Mononuclear cell (primary cell): Measurements from ENCODE around the gene TRAPPC2L. TPM values are rescaled to one million over a fixed set of nuclear protein-coding genes. Genes with fewer than 3 reads are reported as not detected.
"Not testable (repeated sequence)": the region's sequence is repeated elsewhere in the genome, so short reads cannot be mapped to it uniquely, and the experiment has no call there.

Source experiments
- H3K27me3 ChIP-seq: 2 replicates; pipeline ENCODE4 v1.6.0; 2011; ENCODE audit warnings: low read length, control low read depth; ENCODE audit not compliant: insufficient read depth
- H3K4me1 ChIP-seq: 2 replicates; pipeline ENCODE4 v1.5.1; 2011; ENCODE audit warnings: mild to moderate bottlenecking, low read length, control low read depth; ENCODE audit not compliant: insufficient read depth
- H3K4me3 ChIP-seq: 2 replicates; pipeline ENCODE4 v1.5.1; 2011; ENCODE audit warnings: mild to moderate bottlenecking, low read length, moderate library complexity
- H3K9me3 ChIP-seq: 2 replicates; pipeline ENCODE4 v1.5.1; 2011; ENCODE audit warnings: low read depth, mild to moderate bottlenecking, control low read depth, low read length
- total RNA-seq: library from RNA; depleted of rRNA; stranded (reverse); fragments of >200 nt; gene quantifications from one replicate; pipeline ENCODE4 v1.2.3, GENCODE V29; 2012

The TRAPPC2L gene
- total RNA-seq, 1 donor = 24.0 TPM

- H3K9me3 ChIP-seq = no peaks in the 10 kb centered on the region
- H3K27me3 ChIP-seq = no peaks in the 10 kb centered on the region
- peaks cover 26% of the 10 kb centered on the region for H3K4me1 ChIP-seq
- no peak overlapping the region for H3K4me3 ChIP-seq
These were observed 41.7 kb upstream of the TRAPPC2L start for GRCh38 chr16:88815227-88815626.

DNA sequence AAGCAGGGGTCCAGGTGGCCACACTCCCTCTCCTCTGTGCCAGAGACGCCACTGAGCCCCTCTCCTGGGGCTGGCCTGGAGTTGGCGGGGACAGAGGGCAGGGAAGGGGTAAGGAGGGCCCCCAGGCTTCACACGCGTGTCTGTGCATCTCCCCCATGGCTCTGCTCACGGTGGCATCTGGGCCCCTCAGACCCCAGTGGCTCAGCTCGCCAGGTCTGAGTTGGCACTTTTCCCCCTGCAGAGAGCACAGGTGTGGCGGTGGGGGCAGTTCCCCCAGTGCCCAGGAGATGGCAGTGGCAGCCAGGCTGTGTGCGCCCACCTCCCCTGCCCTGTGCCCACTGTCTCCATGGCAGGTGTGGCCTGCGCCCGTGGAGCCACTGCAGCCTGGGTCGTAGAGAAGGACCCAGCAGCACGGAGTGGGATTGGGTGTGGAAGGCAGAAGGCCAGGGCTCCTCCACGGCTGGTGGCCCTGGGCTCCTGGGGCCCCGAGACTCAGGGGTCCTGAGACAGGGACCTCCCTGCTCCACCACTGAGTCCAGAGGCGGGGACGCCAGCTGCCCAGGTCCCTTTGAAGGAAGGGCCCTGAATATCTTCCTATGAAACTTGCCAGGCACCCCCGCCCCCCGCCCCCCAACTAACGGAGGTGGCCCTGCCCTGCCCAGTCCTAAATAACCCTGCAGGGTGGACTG is 40.9 kb upstream of the TRAPPC2L start:
- Histone ChIP-seq H3K27me3 (no peaks in the 10 kb centered on the region), H3K4me1 (peaks cover 18% of the 10 kb centered on the region), H3K4me3 (no peak overlapping the region), H3K9me3 (no peaks in the 10 kb centered on the region)

- no peaks in the 10 kb centered on the region for H3K9me3 ChIP-seq
- no peaks in the 10 kb centered on the region for H3K27me3 ChIP-seq
- peaks cover 13% of the 10 kb centered on the region for H3K4me1 ChIP-seq
- H3K4me3 ChIP-seq = no peak overlapping the region
These were observed 40.0 kb upstream of the TRAPPC2L start for GRCh38 chr16:88816736-88817535.

DNA sequence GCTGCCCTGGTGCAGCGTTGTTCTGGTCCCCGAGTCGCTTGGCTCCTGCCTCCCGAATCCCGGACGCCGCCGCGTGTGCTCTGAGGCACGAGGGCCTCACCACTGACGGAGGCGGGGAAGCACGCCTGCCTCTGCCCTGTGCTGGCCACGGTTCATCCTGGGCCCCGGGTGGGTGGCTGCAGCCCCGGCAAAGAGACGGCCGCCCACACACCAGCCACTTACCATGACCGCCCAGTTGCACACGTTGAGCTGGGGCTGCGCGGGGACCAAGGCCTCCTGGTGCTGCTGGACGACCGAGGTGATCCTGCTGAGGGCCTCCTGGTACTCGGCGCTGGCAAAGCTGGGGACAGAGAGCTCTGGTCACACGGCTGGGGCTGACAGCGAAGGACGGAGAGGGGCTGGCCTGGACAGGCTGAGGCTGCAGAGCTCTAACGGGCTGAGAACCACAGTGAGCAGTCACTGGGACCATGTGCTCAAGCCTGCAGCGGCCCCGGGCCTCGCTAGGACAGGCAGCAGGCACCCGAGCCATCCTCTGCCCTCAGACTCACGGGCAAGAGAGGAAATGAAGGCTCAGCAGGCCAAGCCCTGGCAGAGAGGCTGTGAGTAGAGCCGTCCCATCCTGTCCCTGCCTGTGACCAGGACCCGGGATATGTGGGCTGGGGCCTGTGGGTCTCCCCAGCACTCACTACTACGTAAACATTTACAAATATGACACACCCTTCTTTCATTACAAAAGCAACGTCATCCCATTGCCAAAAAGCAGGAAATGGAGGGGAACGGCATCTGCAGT is 38.9 kb upstream of the TRAPPC2L start:
- H3K4me1 ChIP-seq = peaks cover 2% of the 10 kb centered on the region
- no peak overlapping the region for H3K4me3 ChIP-seq
- no peaks in the 10 kb centered on the region for H3K27me3 ChIP-seq
- H3K9me3 ChIP-seq = no peaks in the 10 kb centered on the region

GRCh38 chr16:88818575-88818874 is 38.4 kb upstream of the TRAPPC2L start:
- no peaks in the 10 kb centered on the region for H3K4me1 ChIP-seq
- H3K27me3 ChIP-seq = no peaks in the 10 kb centered on the region
- H3K4me3 ChIP-seq = no peak overlapping the region
- H3K9me3 ChIP-seq = no peaks in the 10 kb centered on the region

GRCh38 chr16:88819126-88819525 is 37.8 kb upstream of the TRAPPC2L start:
- Histone ChIP-seq H3K4me3 (no peak overlapping the region), H3K4me1 (no peaks in the 10 kb centered on the region), H3K27me3 (no peaks in the 10 kb centered on the region), H3K9me3 (no peaks in the 10 kb centered on the region)

- Histone ChIP-seq H3K27me3 (no peaks in the 10 kb centered on the region), H3K4me1 (no peaks in the 10 kb centered on the region), H3K4me3 (no peak overlapping the region), H3K9me3 (no peaks in the 10 kb centered on the region)
These were observed 36.4 kb upstream of the TRAPPC2L start for GRCh38 chr16:88820385-88821025.

DNA sequence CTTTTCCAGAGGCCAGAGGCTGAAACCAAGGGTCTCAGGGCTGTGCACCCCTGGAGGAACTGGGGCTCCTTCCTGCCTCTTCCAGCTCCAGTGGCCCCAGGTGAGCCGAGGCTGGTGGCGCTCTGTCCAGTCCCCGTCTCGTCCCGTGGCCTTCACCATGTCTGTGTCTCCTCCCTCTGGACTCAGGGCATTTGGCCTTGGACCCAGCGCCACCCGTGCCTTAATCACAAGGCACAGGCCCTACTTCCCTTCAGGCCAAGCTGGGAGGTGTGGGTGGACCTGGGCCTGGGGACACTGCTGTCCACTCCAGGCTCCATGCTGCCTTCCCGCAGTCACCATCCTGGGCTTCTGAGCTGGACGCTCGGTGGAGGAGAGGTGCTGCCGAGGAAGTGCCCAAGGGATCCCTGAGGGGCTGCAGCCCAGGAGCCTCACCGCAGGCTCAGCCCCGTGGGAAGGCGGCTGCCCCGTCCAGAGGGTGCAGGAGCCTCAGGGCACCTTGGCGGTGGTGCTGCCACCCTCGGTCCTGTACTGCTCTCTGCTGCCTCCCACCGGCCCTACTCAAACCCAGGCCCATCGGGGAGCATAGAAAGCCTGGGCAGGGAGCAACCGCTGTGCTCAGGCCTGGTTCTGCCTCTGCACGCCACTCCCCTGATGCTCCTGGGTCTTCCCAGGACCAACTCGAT is 35.6 kb upstream of the TRAPPC2L start:
- Histone ChIP-seq H3K4me3 (no peak overlapping the region), H3K4me1 (no peaks in the 10 kb centered on the region), H3K27me3 (no peaks in the 10 kb centered on the region), H3K9me3 (no peaks in the 10 kb centered on the region)

DNA sequence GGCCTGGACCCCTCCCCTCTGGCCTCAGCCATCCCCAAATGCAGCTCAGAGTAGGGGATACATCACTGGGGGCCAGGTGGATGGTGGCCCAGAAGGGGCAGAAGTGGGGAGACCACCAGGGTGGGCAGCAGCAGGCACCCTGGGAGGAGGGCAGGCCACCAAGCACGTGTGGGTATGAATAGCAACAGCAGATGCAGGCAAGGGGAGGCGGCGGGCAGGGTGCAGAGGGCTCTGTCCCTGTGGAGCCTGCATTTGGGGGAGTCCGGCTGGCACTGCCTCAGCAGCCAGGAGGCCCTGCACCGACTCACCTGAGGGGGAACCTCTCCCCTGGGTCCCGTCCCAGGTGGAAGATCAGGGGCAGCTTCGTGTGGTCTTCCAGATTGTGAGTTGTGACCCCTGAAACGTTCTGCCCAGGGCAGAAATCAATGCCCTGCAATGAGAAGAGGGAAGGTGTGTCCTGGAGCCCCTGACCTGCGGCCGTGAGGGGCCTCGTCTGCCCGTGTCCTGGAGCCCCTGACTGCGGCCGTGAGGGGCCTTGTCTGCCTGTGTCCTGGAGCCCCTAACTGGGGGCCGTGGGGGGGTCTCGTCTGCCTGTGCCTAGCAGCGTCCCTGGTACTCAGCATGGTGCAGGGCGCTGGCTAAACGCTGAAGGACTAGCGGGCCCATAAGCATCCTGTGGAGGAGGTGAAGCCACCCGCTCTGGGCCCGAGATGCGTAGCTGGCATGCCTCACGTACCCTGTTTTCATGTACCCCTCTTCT is 34.5 kb upstream of the TRAPPC2L start:
- no peaks in the 10 kb centered on the region for H3K9me3 ChIP-seq
- H3K27me3 ChIP-seq = no peaks in the 10 kb centered on the region
- H3K4me1 ChIP-seq = no peaks in the 10 kb centered on the region
- no peak overlapping the region for H3K4me3 ChIP-seq

- not testable (repeated sequence) for H3K4me3 ChIP-seq, H3K4me1 ChIP-seq, H3K27me3 ChIP-seq, H3K9me3 ChIP-seq
These were observed 33.3 kb upstream of the TRAPPC2L start for GRCh38 chr16:88823646-88824045.

DNA sequence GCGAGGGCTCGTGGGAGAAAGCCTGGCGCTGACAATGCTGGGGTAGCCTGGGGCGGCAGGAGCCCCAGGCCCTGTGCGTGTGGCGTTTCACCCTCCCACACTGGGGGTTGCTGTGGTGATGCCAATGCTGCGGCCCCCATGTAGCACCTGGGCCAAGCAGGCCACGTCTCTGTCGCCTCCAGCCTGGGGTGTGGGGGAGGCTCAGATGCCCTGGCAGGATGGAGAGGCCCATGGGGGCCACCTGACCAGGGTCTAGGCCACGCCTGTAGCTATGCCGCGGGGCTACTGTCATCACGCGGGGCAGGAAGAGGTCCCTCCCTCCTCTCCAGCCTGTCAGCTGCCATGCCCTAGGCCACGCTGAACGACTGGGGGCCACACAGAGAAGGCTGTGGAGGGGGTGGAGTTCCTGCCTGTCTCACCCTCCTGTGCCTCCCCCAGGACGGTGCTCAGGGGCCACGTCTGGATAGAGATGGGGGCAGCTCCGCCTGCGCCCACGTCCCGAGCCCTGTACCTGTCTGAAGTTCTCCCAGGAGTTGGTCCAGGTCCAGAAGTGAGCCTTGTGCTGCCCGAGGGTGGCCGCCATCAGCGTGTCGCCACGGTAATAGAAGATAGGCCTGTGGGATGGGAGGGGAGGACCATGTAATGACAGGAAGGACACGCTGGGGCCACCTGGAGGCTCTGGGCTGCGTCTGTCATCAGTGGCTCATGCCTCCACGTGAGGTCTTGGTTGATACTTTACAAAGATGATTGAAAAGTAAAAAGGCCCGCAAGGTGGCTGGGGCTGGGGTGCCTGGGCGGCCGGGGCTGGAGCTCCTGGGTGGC is 32.5 kb upstream of the TRAPPC2L start:
- no peak overlapping the region for H3K4me3 ChIP-seq
- no peaks in the 10 kb centered on the region for H3K27me3 ChIP-seq
- no peaks in the 10 kb centered on the region for H3K9me3 ChIP-seq
- H3K4me1 ChIP-seq = no peaks in the 10 kb centered on the region

- no peaks in the 10 kb centered on the region for H3K4me1 ChIP-seq
- H3K4me3 ChIP-seq = no peak overlapping the region
- no peaks in the 10 kb centered on the region for H3K27me3 ChIP-seq
- H3K9me3 ChIP-seq = no peaks in the 10 kb centered on the region
These were observed 31.8 kb upstream of the TRAPPC2L start for GRCh38 chr16:88825146-88825545.

DNA sequence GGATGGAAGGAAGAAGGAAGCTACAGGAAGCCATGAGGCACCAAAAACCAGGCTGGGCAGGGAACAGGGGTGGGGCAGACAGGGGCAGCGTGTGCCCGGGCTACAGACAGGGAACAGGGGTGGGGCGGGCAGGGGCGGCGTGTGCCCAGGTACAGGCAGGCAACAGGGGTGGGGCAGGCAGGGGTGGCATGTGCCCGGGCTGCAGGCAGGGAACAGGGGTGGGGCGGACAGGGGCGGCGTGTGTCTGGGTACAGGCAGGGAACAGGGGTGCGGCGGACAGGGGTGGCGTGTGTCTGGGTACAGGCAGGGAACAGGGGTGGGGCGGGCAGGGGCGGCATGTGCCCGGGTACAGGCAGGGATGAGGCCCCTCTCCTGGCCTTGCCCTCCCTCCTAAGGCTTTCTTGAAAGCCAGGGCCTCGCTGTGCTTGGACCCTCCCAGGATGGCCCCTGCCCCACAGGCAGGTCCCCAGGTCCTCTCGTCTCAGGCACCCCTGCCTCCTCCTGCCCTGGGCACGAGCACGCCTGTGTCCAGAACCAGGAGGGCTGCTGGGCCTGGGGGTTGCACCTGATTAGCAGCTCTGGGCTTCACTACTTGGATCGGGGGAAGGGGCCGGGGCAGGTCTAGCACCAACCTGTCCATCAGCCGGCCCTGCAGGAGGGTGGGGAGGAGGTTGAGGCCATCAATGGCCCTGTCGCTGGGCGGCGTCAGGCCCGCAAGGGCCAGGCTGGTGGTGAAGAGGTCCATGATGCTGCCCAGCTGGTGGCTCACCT is 30.7 kb upstream of the TRAPPC2L start:
- no peak overlapping the region for H3K4me3 ChIP-seq
- H3K27me3 ChIP-seq = no peaks in the 10 kb centered on the region
- H3K9me3 ChIP-seq = no peaks in the 10 kb centered on the region
- no peaks in the 10 kb centered on the region for H3K4me1 ChIP-seq
